CD8-positive, alpha-beta memory T cell (primary cell): ENCODE measurements around the gene ARF3. TPM values are rescaled to one million over a fixed set of nuclear protein-coding genes. Genes with fewer than 3 reads are reported as not detected.

Experiments
- CTCF ChIA-PET: fragments of 350-600 bp; sonication (Branson Sonifier 250); formaldehyde crosslinking; loops from one replicate; lab custom pipeline; 2021; ENCODE audit warnings: antibody characterized with exemption; lab: Charles Lee
- POLR2A ChIA-PET: fragments of 350-600 bp; sonication (Branson Sonifier 250); formaldehyde crosslinking; loops from one replicate; lab custom pipeline; 2021; ENCODE audit warnings: antibody characterized with exemption; lab: Charles Lee
- DNase-seq, 5 donors: peaks; one replicate each; pipeline versions ENCODE4 v3.0.0 to v3.0.0-alpha.2; 2020 to 2022; ENCODE audit warnings: mixed read lengths in 1 of 5
- H3K27ac ChIP-seq: one replicate; pipeline ENCODE4 v1.7.0; 2013; ENCODE audit warnings: low read depth, mild to moderate bottlenecking, low read length, moderate library complexity
- H3K27me3 ChIP-seq: 2 replicates; pipeline ENCODE4 v1.7.0; 2013; ENCODE audit warnings: low read length, mild to moderate bottlenecking; ENCODE audit not compliant: insufficient read depth, poor library complexity, severe bottlenecking
- H3K36me3 ChIP-seq: 2 replicates; pipeline ENCODE4 v1.7.0; 2013; ENCODE audit warnings: mild to moderate bottlenecking, low read length, moderate library complexity; ENCODE audit not compliant: insufficient read depth
- H3K4me1 ChIP-seq: 2 replicates; pipeline ENCODE4 v1.7.0; 2013; ENCODE audit warnings: mild to moderate bottlenecking, low read length, moderate library complexity; ENCODE audit not compliant: insufficient read depth
- H3K4me3 ChIP-seq: 2 replicates; pipeline ENCODE4 v1.7.0; 2013; ENCODE audit warnings: mild to moderate bottlenecking, low read length
- H3K9me3 ChIP-seq: 2 replicates; pipeline ENCODE4 v1.7.0; 2013; ENCODE audit warnings: mild to moderate bottlenecking, low read length
- H3K27ac Mint-ChIP-seq, 8 donors: one replicate each; pipeline ENCODE4 v1.8.0; 2020 to 2021; ENCODE audit warnings: mixed read lengths in 8 of 8, mild to moderate bottlenecking in 6 of 8, inconsistent platforms in 3 of 8, moderate library complexity in 3 of 8
- H3K27me3 Mint-ChIP-seq, 2 donors: one replicate each; pipeline ENCODE4 v1.8.0; 2020 to 2021; ENCODE audit warnings: mixed read lengths in 2 of 2, mild to moderate bottlenecking in 1 of 2, moderate library complexity in 1 of 2
- H3K36me3 Mint-ChIP-seq, 3 donors: one replicate each; pipeline ENCODE4 v1.8.0; 2020 to 2021; ENCODE audit warnings: mixed read lengths in 3 of 3, inconsistent platforms in 1 of 3, mild to moderate bottlenecking in 1 of 3
- H3K4me1 Mint-ChIP-seq, 3 donors: one replicate each; pipeline ENCODE4 v1.8.0; 2020 to 2021; ENCODE audit warnings: mixed read lengths in 3 of 3, inconsistent platforms in 1 of 3, mild to moderate bottlenecking in 1 of 3
- H3K4me3 Mint-ChIP-seq, 7 donors: one replicate each; pipeline ENCODE4 v1.8.0; 2020 to 2021; ENCODE audit warnings: mixed read lengths in 7 of 7, mild to moderate bottlenecking in 6 of 7, moderate library complexity in 4 of 7, inconsistent platforms in 2 of 7
- H3K9me3 Mint-ChIP-seq, 5 donors: one replicate each; pipeline ENCODE4 v1.8.0; 2020 to 2022; ENCODE audit warnings: mixed read lengths in 5 of 5, mild to moderate bottlenecking in 3 of 5, moderate library complexity in 2 of 5, inconsistent platforms in 1 of 5
- polyA plus RNA-seq: library from polyadenylated mRNA; unstranded; fragments of 300-500 nt; fragmentation: Illumina TruSeq; gene quantifications from one replicate; pipeline ENCODE4 v1.2.3, GENCODE V29; 2021
- total RNA-seq, 2 experiments: library from RNA; stranded (reverse); gene quantifications; one replicate each; pipeline ENCODE4 v1.2.3, GENCODE V29; 2021

The ARF3 gene
- total and polyA plus RNA-seq, 3 experiments from 2014 or later, result 24.5 to 91.8 (median 91.5) TPM

DNA sequence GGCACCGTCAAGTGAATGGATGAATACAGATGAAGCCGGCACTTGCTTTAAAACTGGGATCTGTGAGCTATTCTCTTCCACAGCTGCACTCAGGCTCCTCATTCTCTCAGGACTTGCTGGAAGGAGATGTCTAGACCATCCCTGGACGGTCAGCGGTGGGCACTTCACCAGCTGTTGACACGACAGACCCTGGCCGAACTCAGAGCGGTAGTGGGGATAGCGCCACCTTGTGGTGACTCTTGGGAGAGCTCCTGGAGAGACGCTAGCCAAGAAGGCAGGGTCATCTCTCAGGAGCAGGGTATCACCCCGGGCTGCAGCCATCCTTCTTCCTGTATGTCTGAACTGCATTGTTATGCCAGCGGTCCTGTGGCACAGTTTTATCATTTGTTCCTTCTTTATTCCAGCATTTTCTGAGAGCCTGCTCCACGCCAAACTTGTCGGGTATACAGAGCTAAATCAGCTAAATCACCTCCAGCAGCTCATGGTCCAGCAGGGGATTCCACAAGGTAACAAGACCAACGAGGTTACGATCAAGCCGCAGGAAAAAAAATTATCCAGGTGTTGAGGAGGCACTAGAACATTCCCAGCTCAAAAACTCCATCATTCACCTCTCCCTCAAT lies 30.9 kb upstream of the ARF3 start:
- peak; percentile 61 to 82 (median 68) for DNase-seq
- Mint-ChIP-seq H3K27me3 (peaks cover 25 to 31% of the 10 kb centered on the region in 2 donors), H3K27ac (peak overlapping the region in 5 of 8 donors; percentile 32 to 90 (median 66)), H3K4me1 (peaks cover 6 to 11% (median 9%) of the 10 kb centered on the region in 3 donors), H3K4me3 (peak overlapping the region in 1 of 7 donors; percentile 3), H3K9me3 (no peaks in the 10 kb centered on the region), H3K36me3 (no peaks in the 10 kb centered on the region)
- no peaks in the 10 kb centered on the region for H3K4me1 ChIP-seq
- no peaks in the 10 kb centered on the region for H3K27me3 ChIP-seq
- ChIA-PET CTCF (interaction anchor here (0.7 to 18.0 kb wide), 39 partner anchors 9 to 177 kb away, joined by 3 to 237 read pairs (median 4); partner anchors contain the start of genes ARF3, DDN, DDX23 and FKBP11), POLR2A (interaction anchor here (0.7 to 1.5 kb wide), 7 partner anchors 9 to 961 kb away, joined by 3 to 5 read pairs (median 3); partner anchors contain the start of genes ARF3 and DDX23)
- H3K36me3 ChIP-seq, result no peaks in the 10 kb centered on the region
- no peak overlapping the region for H3K27ac ChIP-seq
- H3K4me3 ChIP-seq, result no peak overlapping the region
- no peaks in the 10 kb centered on the region for H3K9me3 ChIP-seq

DNA sequence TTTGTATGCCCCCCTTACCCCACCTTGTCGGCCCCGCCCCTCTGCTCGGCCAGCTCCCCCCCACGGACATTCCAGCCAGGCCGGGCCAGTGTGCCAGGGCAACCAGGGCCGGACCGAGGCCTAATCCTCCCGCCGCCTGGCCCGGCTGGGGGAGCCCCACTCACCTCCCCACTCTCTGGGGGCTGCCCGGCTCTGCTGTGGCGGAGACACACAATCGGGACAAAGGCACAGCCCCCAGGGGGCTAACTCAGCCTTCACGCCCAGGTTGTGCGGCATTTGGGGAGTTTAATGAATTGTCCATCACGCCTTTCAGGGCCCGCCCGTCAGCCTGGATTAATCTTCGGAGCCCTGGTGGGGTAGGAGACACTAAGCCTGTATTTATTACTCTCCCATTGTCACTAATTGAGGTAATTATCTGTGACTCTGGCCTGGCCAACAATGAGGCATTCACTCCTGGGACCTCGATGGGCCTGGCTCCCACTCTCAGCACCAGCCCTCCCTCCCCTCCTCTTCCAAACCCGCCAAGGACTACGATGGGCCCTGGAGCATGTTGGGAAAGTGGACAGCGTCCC lies 29.5 kb upstream of the ARF3 start:
- Histone ChIP-seq H3K9me3 (no peaks in the 10 kb centered on the region), H3K4me1 (peaks cover 5% of the 10 kb centered on the region), H3K27ac (no peak overlapping the region), H3K36me3 (no peaks in the 10 kb centered on the region), H3K27me3 (no peaks in the 10 kb centered on the region), H3K4me3 (no peak overlapping the region)
- peaks cover 15 to 19% (median 19%) of the 10 kb centered on the region in 3 donors for H3K4me1 Mint-ChIP-seq
- POLR2A ChIA-PET, result no interaction called here
- no peak for DNase-seq
- CTCF ChIA-PET, result interaction anchor here (1.3 to 18.0 kb wide), 5 partner anchors 9 to 134 kb away, joined by 3 to 237 read pairs (median 34); partner anchors contain the start of genes DDN and WNT1
- H3K27me3 Mint-ChIP-seq, result peaks cover 23 to 28% of the 10 kb centered on the region in 2 donors
- H3K4me3 Mint-ChIP-seq, result no peak overlapping the region
- no peaks in the 10 kb centered on the region for H3K36me3 Mint-ChIP-seq
- H3K9me3 Mint-ChIP-seq, result no peaks in the 10 kb centered on the region
- no peak overlapping the region for H3K27ac Mint-ChIP-seq

DNA sequence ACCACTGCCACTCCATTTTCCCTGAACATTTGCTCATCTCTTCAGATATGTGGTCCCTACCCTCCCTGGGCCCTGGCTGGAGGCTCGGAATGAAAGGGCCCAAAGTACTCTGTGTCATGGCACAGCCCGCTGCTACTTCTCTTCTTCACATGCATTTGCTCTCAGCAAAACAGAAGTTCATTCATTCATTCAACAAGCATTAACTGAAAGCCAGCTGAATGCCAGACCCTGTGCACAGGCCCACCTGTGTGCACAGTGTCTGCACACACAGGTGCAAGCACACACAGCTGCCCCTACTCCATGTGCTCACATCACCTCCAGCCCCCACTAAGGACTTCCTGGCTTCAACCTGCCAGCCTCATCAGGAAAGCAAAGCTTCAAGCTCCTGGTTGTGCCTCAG lies 28.6 kb upstream of the ARF3 start:
- peak overlapping the region in 1 of 8 donors; percentile 44 for H3K27ac Mint-ChIP-seq
- Histone ChIP-seq H3K27me3 (no peaks in the 10 kb centered on the region), H3K27ac (no peak overlapping the region), H3K36me3 (no peaks in the 10 kb centered on the region), H3K9me3 (no peaks in the 10 kb centered on the region), H3K4me3 (no peak overlapping the region), H3K4me1 (peaks cover 14% of the 10 kb centered on the region)
- peaks cover 20 to 27% of the 10 kb centered on the region in 2 donors for H3K27me3 Mint-ChIP-seq
- no peaks in the 10 kb centered on the region for H3K36me3 Mint-ChIP-seq
- H3K4me3 Mint-ChIP-seq, result no peak overlapping the region
- POLR2A ChIA-PET, result no interaction called here
- H3K9me3 Mint-ChIP-seq, result no peaks in the 10 kb centered on the region
- CTCF ChIA-PET, result interaction anchor here (1.0 to 18.0 kb wide), 6 partner anchors 8 to 133 kb away, joined by 3 to 237 read pairs (median 20); partner anchors contain the start of genes ARF3, DDN and WNT1
- no peak for DNase-seq
- H3K4me1 Mint-ChIP-seq, result peaks cover 24 to 28% (median 26%) of the 10 kb centered on the region in 3 donors

DNA sequence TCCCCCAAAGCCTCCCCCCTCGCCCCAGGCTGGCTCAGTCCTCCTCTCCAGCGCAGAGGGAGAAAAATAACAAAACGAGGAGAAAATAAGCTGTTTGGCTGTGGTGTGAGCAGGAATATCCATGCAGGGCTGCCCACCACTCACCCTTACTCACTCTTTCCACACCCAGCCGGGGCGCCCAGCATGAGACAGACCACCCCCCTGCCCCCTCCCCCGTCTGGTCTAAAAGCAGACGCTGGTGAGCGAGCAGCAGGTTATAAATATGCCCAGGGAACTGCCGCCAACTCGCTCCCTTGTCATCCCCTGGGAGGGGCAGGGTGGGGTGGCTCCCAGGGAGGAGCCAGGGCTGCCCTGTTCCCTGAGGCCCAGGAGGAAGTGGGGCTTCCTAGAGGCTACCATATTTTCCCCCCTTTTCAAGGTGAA lies 28.2 kb upstream of the ARF3 start:
- no peaks in the 10 kb centered on the region for H3K36me3 ChIP-seq
- ChIA-PET POLR2A (no interaction called here), CTCF (interaction anchor here (1.0 to 18.0 kb wide), 5 partner anchors 12 to 132 kb away, joined by 3 to 237 read pairs (median 6); partner anchors contain the start of genes ARF3 and DDN)
- Mint-ChIP-seq H3K36me3 (peaks cover 0 to 1% (median 0%) of the 10 kb centered on the region in 3 donors), H3K9me3 (no peaks in the 10 kb centered on the region), H3K4me3 (no peak overlapping the region), H3K27me3 (peaks cover 19 to 23% of the 10 kb centered on the region in 2 donors), H3K4me1 (peaks cover 28 to 32% (median 29%) of the 10 kb centered on the region in 3 donors), H3K27ac (peak overlapping the region in 1 of 8 donors; percentile 44)
- no peak overlapping the region for H3K4me3 ChIP-seq
- peaks cover 18% of the 10 kb centered on the region for H3K4me1 ChIP-seq
- no peak for DNase-seq
- H3K27ac ChIP-seq, result no peak overlapping the region
- H3K9me3 ChIP-seq, result no peaks in the 10 kb centered on the region
- H3K27me3 ChIP-seq, result no peaks in the 10 kb centered on the region

DNA sequence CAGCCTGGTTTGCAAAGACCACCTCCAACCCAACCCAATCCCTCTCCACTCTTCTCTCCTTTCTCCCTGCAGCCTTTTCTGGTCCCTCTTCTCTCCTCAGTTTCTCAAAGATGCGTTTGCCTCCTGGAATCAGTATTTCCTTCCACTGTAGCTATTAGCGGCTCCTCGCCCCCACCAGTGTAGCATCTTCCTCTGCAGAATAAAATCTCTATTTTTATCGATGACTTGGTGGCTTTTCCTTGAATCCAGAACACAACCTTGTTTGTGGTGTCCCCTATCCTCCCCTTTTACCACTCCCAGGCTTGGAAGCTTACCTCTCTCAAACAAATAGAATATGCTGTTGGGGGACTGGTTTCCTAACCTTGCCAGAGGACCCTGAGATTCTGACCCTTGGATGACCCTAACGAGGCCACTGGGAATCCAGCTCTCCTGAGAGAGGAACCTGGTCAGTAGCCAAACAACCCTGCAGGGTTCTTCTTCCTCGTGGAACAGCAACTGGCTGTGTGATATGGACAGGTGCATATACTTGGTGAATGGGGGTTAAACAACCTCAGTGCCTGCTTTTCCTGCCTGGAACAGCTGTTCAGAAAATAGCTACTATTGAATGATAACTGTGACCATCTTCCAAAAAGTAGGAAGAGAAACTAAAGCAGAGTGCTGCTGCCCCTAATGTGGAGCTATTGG lies 25.3 kb upstream of the ARF3 start:
- Mint-ChIP-seq H3K36me3 (peaks cover 0 to 6% (median 0%) of the 10 kb centered on the region in 3 donors), H3K27me3 (peaks cover 4 to 9% of the 10 kb centered on the region in 2 donors), H3K4me1 (peaks cover 39 to 48% (median 44%) of the 10 kb centered on the region in 3 donors), H3K27ac (peak overlapping the region; percentile 75 to 99 (median 90)), H3K4me3 (peak overlapping the region in 6 of 7 donors; percentile 36 to 97 (median 90)), H3K9me3 (no peaks in the 10 kb centered on the region)
- POLR2A ChIA-PET, result interaction anchor here (0.7 to 1.1 kb wide), 3 partner anchors 13 to 116 kb away, joined by 3 to 5 read pairs (median 4); partner anchors contain the start of gene FKBP11
- H3K9me3 ChIP-seq, result no peaks in the 10 kb centered on the region
- DNase-seq, result no peak
- H3K27ac ChIP-seq, result no peak overlapping the region
- peaks cover 6% of the 10 kb centered on the region for H3K27me3 ChIP-seq
- CTCF ChIA-PET, result interaction anchor here (0.7 to 18.0 kb wide), 6 partner anchors 15 to 130 kb away, joined by 3 to 237 read pairs (median 4); partner anchors contain the start of genes DDN and FKBP11
- no peak overlapping the region for H3K4me3 ChIP-seq
- H3K4me1 ChIP-seq, result peaks cover 44% of the 10 kb centered on the region
- H3K36me3 ChIP-seq, result no peaks in the 10 kb centered on the region

DNA sequence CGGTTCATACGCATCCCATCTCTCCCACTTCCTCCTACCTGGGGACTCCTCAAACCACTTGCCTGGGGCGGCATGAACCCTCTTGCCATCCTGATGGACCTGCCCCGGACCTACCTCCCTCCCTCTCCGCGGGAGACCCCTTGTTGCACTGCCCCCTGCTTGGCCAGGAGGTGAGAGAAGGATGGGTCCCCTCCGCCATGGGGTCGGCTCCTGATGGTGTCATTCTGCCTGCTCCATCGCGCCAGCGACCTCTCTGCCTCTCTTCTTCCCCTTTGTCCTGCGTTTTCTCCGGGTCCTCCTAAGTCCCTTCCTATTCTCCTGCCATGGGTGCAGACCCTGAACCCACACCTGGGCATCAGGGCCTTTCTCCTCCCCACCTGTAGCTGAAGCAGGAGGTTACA lies 24.5 kb upstream of the ARF3 start:
- H3K4me1 ChIP-seq, result peaks cover 48% of the 10 kb centered on the region
- H3K4me1 Mint-ChIP-seq, result peaks cover 43 to 55% (median 52%) of the 10 kb centered on the region in 3 donors
- peaks cover 4 to 11% of the 10 kb centered on the region in 2 donors for H3K27me3 Mint-ChIP-seq
- no peaks in the 10 kb centered on the region for H3K36me3 ChIP-seq
- CTCF ChIA-PET, result interaction anchor here (0.7 to 18.0 kb wide), 5 partner anchors 16 to 129 kb away, joined by 3 to 237 read pairs (median 5); partner anchors contain the start of genes DDN and FKBP11
- H3K27me3 ChIP-seq, result peaks cover 6% of the 10 kb centered on the region
- POLR2A ChIA-PET, result interaction anchor here (0.7 to 2.4 kb wide), 6 partner anchors 12 to 129 kb away, joined by 3 to 14 read pairs (median 4); partner anchors contain the start of genes ARF3, DDX23 and FKBP11
- H3K27ac Mint-ChIP-seq, result peak overlapping the region; percentile 75 to 99 (median 92)
- H3K36me3 Mint-ChIP-seq, result peaks cover 0 to 6% (median 0%) of the 10 kb centered on the region in 3 donors
- peak overlapping the region; percentile 86 to 97 (median 90) for H3K4me3 Mint-ChIP-seq
- no peak for DNase-seq
- H3K4me3 ChIP-seq, result peak overlapping the region; percentile 89
- H3K9me3 ChIP-seq, result no peaks in the 10 kb centered on the region
- H3K27ac ChIP-seq, result no peak overlapping the region
- no peaks in the 10 kb centered on the region for H3K9me3 Mint-ChIP-seq
